ENCODE results near the gene IQSEC1. TPM values are rescaled to one million over a fixed set of nuclear protein-coding genes. Genes with fewer than 3 reads are reported as not detected.

Gene IQSEC1
- 40.3 and 45.3 TPM in 2 replicates for total RNA-seq

DNA sequence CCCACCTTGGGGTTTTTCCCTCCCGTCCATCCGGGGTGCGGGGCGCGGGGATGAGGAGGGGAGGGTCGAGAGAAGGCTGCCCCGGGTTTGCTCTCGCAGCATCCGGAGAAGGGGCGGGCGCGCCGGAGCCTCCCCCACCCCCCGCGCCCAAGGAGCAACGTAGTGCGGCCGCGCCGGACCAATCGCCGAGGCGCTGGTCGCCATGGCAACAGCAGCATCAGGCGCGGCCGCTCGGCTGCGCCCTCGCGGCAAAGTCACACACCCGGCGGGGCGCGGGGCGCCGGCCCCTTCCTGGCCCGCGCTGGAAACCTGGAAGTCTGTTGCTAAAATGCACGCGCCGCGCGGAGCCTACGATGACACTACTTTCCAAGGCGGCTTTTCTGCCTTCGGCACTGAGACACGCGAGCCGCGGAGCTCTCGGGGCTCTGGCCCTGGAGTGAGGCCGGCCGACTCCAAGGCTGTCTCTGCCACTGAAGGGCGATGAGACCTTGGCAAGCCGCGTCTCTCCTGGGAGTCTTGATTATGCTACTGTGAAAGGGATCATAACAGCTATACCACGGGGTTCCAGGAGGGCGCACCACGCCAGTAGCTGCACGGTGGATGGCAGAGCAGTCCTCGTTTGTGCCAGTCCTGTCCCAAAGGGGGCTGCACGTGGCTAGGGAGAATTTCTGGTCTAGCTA is at the start of gene IQSEC1:
TSS of gene IQSEC1 (minus strand) at position 104 of the 680 bp plus-strand sequence. CDS start 415 bp downstream, outside the sequence.

Small RNA genes within 50 kb of the gene (small RNA-seq; reads per million reads assigned to genes)
- gene AC034198.1 (not detected), gene AC069271.1 (not detected)

Other genes with a start within 250 kb of the IQSEC1 start
- gene RPL32, start 231.9 kb downstream of the IQSEC1 start, total RNA-seq, result 414 and 564 TPM in 2 replicates

Measured in hair follicle dermal papilla cell (primary cell).